Muscle layer of colon (tissue), 2 donors: Measurements from ENCODE around the gene NHERF1.

Experiments
- H3K27ac ChIP-seq: one replicate; pipeline ENCODE4 v1.7.0; 2013; ENCODE audit warnings: low read depth, mild to moderate bottlenecking, low read length, moderate library complexity
- H3K27me3 ChIP-seq, 2 donors: one replicate each; pipeline ENCODE4 v1.7.0; 2013; ENCODE audit warnings: low read length in 2 of 2, mild to moderate bottlenecking in 2 of 2; ENCODE audit not compliant: insufficient read depth in 2 of 2, control insufficient read depth in 1 of 2
- H3K36me3 ChIP-seq: one replicate; pipeline ENCODE4 v1.7.0; 2013; ENCODE audit warnings: mild to moderate bottlenecking, low read length; ENCODE audit not compliant: insufficient read depth
- H3K4me1 ChIP-seq: one replicate; pipeline ENCODE4 v1.7.0; 2013; ENCODE audit warnings: mild to moderate bottlenecking, low read length; ENCODE audit not compliant: insufficient read depth
- H3K4me3 ChIP-seq, 2 donors: one replicate each; pipeline ENCODE4 v1.7.0; 2013; ENCODE audit warnings: low read length in 2 of 2, low read depth in 1 of 2, mild to moderate bottlenecking in 1 of 2, moderate library complexity in 1 of 2
- H3K9ac ChIP-seq: one replicate; pipeline ENCODE4 v1.7.0; 2013; ENCODE audit warnings: low read length
- H3K9me3 ChIP-seq: one replicate; pipeline ENCODE4 v1.7.0; 2013; ENCODE audit warnings: mild to moderate bottlenecking, low read length
- donor health status: abdominal sarcoma.
- donor health status: Adenocarcinoma of cecum.

NHERF1 gene

GRCh38 chr17:74754832-74755231, 6.4 kb downstream of the NHERF1 start:
- Histone ChIP-seq H3K36me3 (no peaks in the 10 kb centered on the region), H3K27me3 (peaks cover 0 to 6% of the 10 kb centered on the region in 2 donors), H3K9me3 (no peaks in the 10 kb centered on the region), H3K4me3 (no peak overlapping the region), H3K9ac (no peak overlapping the region), H3K4me1 (no peaks in the 10 kb centered on the region), H3K27ac (no peak overlapping the region)

DNA sequence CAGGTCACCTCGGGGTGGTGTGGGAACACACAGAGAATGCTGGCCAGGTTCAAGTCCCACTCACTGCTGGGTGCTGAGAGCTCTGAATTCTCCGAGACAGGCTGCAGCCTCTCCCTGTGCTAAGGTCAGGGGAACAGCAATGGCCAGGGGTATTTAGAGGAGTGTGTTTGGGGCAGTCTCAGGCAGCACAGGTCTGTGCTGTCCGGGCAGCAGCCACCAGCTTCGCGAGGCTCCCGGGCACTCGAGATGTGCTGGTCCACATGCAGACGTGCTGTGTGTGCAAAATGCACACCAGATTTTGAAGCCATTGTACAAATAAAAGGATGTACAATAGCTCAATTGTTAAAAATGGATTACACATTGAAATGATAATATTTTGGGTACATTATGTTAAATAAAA, 7.1 kb downstream of the NHERF1 start:
- H3K9me3 ChIP-seq = no peaks in the 10 kb centered on the region
- H3K36me3 ChIP-seq = no peaks in the 10 kb centered on the region
- H3K4me3 ChIP-seq = no peak overlapping the region
- no peak overlapping the region for H3K9ac ChIP-seq
- no peaks in the 10 kb centered on the region for H3K4me1 ChIP-seq
- no peak overlapping the region for H3K27ac ChIP-seq
- H3K27me3 ChIP-seq = peaks cover 0 to 6% of the 10 kb centered on the region in 2 donors

GRCh38 chr17:74756891-74757290, 8.5 kb downstream of the NHERF1 start:
- peaks cover 0 to 6% of the 10 kb centered on the region in 2 donors for H3K27me3 ChIP-seq
- H3K36me3 ChIP-seq = no peaks in the 10 kb centered on the region
- no peak overlapping the region for H3K27ac ChIP-seq
- no peak overlapping the region for H3K9ac ChIP-seq
- no peak overlapping the region for H3K4me3 ChIP-seq
- H3K4me1 ChIP-seq = no peaks in the 10 kb centered on the region
- H3K9me3 ChIP-seq = no peaks in the 10 kb centered on the region

GRCh38 chr17:74757502-74757901, 9.1 kb downstream of the NHERF1 start:
- H3K27ac ChIP-seq = no peak overlapping the region
- H3K9me3 ChIP-seq = no peaks in the 10 kb centered on the region
- no peak overlapping the region for H3K9ac ChIP-seq
- no peaks in the 10 kb centered on the region for H3K36me3 ChIP-seq
- peaks cover 0 to 6% of the 10 kb centered on the region in 2 donors for H3K27me3 ChIP-seq
- no peaks in the 10 kb centered on the region for H3K4me1 ChIP-seq
- no peak overlapping the region for H3K4me3 ChIP-seq

GRCh38 chr17:74757931-74758847, 9.8 kb downstream of the NHERF1 start:
- Histone ChIP-seq H3K4me1 (no peaks in the 10 kb centered on the region), H3K9me3 (no peaks in the 10 kb centered on the region), H3K27me3 (peaks cover 0 to 7% of the 10 kb centered on the region in 2 donors), H3K36me3 (no peaks in the 10 kb centered on the region), H3K4me3 (no peak overlapping the region), H3K9ac (no peak overlapping the region), H3K27ac (no peak overlapping the region)

DNA sequence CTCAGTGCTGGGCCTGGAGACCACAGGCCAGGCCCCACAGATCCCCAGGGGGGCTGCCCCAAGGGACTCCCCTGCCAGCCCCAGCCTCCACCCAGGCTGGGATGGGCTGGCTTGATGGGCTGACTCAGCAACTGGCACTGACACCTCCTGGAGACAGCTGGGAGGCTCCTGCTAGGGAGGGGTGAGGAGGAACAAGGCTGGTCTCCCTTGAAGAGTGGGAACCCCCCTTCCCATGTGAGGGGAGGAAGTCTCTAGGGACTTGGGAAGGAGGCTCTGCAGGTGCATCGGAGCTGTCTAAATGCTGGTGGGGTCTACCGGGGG, 10.4 kb downstream of the NHERF1 start:
- H3K9me3 ChIP-seq = no peaks in the 10 kb centered on the region
- H3K4me1 ChIP-seq = no peaks in the 10 kb centered on the region
- H3K27me3 ChIP-seq = peaks cover 0 to 11% of the 10 kb centered on the region in 2 donors
- H3K27ac ChIP-seq = no peak overlapping the region
- no peak overlapping the region for H3K4me3 ChIP-seq
- no peaks in the 10 kb centered on the region for H3K36me3 ChIP-seq
- H3K9ac ChIP-seq = no peak overlapping the region

DNA sequence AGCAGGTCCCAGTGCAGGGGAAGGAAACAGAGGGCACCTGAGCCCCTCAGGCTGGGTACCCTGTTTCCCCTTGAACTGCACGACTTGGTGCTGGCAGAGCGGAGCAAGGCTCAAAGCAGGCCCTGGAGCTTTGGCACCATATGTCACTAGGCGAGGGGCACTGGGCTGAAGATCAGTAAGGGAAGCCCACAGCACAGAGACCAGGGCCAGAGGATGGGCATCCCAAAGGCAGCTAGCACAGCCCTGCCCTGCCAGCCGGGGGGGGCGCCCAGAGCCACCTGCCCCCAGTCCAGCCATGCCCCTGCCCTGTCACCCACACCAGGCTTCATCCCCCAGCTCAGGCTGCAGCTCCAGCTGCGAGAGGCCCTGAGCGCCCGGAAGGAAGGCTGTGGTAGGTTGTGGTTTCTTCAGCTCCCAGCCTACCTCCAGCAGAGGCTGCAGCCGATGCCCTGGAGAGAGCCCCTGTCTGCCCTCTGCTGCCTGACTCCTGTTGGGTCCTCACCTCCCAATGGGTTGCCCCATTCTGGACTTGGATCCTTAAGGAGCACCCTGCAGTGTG, 10.9 kb downstream of the NHERF1 start:
- Histone ChIP-seq H3K9me3 (no peaks in the 10 kb centered on the region), H3K4me3 (no peak overlapping the region), H3K9ac (no peak overlapping the region), H3K4me1 (no peaks in the 10 kb centered on the region), H3K36me3 (no peaks in the 10 kb centered on the region), H3K27ac (no peak overlapping the region), H3K27me3 (peaks cover 0 to 11% of the 10 kb centered on the region in 2 donors)

DNA sequence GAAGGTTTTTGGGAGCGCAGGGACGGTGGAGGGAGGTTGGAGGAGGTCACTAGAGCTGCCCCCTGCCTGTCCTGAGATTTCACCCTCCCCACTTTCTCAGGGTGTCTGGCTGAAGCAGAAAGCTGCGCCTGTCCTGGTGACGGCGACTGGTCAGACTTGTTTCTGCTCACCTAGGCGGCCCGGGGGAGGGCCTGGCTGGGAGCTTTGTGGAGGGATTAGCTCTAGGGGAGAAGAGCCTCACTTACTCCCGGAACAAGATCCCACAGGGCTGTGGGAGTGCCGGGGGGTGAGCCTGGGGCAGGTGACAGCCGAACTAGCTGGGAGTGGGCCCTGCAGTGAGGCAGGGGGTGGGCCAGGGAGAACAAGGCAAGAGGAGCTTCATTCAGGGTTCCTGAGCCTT, 11.5 kb downstream of the NHERF1 start:
- no peaks in the 10 kb centered on the region for H3K9me3 ChIP-seq
- H3K27ac ChIP-seq = no peak overlapping the region
- H3K9ac ChIP-seq = no peak overlapping the region
- H3K4me3 ChIP-seq = no peak overlapping the region
- H3K36me3 ChIP-seq = no peaks in the 10 kb centered on the region
- no peaks in the 10 kb centered on the region for H3K4me1 ChIP-seq
- H3K27me3 ChIP-seq = peaks cover 0 to 11% of the 10 kb centered on the region in 2 donors

GRCh38 chr17:74760404-74761105, 12.1 kb downstream of the NHERF1 start:
- peaks cover 0 to 11% of the 10 kb centered on the region in 2 donors for H3K27me3 ChIP-seq
- H3K36me3 ChIP-seq = no peaks in the 10 kb centered on the region
- H3K4me1 ChIP-seq = no peaks in the 10 kb centered on the region
- H3K9me3 ChIP-seq = no peaks in the 10 kb centered on the region
- no peak overlapping the region for H3K4me3 ChIP-seq
- H3K27ac ChIP-seq = no peak overlapping the region
- no peak overlapping the region for H3K9ac ChIP-seq

GRCh38 chr17:74761419-74761818, 13.0 kb downstream of the NHERF1 start:
- Histone ChIP-seq H3K4me3 (no peak overlapping the region), H3K36me3 (no peaks in the 10 kb centered on the region), H3K27me3 (peaks cover 0 to 11% of the 10 kb centered on the region in 2 donors), H3K4me1 (no peaks in the 10 kb centered on the region), H3K27ac (no peak overlapping the region), H3K9me3 (no peaks in the 10 kb centered on the region), H3K9ac (no peak overlapping the region)

GRCh38 chr17:74761931-74762330, 13.5 kb downstream of the NHERF1 start:
- H3K36me3 ChIP-seq = no peaks in the 10 kb centered on the region
- H3K9ac ChIP-seq = no peak overlapping the region
- H3K27me3 ChIP-seq = peaks cover 0 to 8% of the 10 kb centered on the region in 2 donors
- no peak overlapping the region for H3K27ac ChIP-seq
- no peak overlapping the region for H3K4me3 ChIP-seq
- no peaks in the 10 kb centered on the region for H3K4me1 ChIP-seq
- no peaks in the 10 kb centered on the region for H3K9me3 ChIP-seq
